HG02759 (cell line): Measurements from ENCODE around the gene SNCAIP.
A peak's percentile ranks its signal among the peaks of the same experiment; 100 is the strongest.

ENCODE experiments used
- ATAC-seq: cut with Tn5 transposase; IDR thresholded peaks from one replicate; pipeline ENCODE4 v1.9.1; 2021; ENCODE audit warnings: mild to moderate bottlenecking, moderate library complexity; ENCODE audit not compliant: unreplicated experiment

Gene SNCAIP

DNA sequence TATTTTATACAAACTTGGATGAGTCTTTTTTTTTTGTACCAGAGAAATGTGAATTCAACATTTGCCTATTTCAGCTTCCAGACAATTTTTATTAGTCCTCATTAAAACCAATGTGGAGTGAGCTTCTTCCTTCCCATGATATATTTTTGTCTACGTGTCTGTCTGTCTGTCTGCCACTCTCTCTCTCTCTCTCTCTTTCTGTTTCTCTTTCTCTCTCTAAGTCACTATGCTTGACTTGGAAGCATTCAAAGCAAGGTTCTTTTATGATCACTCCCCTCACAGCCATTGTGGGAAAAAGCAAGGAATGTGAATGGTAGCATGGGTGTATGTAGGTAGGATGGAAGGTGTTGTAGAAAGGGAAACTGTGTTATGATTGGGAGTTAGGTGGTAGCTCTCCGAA, 80.2 kb downstream of the SNCAIP start:
- ATAC-seq, result no peak

DNA sequence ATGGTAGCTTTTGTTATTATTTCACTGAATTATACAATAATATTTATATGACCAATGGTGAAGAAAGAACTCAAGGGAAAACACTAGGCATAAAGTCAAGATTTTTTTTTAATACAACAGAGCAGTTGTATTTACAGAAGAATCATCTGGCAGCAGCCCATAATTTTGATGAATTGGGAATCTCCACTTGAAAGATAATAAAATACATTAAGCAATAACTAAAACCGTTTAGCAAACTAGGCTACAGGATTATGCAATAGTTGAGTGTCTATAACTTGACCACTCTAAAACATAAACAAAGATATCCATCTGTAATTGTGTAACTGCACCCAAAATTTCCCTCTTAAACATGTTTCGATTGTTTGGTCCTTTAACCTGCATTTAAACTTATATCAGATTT, 80.8 kb downstream of the SNCAIP start:
- ATAC-seq, result no peak

DNA sequence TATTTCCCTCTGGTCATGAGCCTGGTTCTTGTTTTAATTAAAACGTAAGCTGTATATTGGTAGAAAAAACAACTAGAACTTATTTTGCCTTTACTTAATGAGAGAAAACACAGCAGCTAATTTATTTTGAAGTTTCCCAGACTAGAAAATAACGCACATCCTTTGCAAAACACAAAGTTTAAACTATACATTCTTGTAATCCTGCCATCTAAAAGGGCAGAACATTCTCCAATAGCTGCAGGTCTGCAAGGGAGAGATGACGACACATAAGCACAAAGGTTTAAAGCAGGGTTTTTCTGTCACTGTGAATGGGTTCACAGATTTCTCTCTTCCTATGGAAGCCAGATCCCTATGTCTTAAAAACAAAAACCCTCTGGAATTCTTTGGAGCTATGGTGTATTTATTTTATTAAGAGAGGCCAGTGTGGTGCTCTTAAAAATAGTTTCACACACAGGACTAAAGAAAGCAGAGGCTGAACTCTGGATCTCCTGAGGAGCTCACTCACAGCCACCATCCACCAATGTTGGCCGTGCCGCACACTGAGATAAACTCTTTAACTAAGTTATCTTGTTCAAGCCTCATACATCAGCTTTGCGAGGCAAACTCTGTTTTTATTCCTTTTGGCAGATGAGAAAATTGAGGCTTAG, 82.4 kb downstream of the SNCAIP start:
- ATAC-seq, result no peak

DNA sequence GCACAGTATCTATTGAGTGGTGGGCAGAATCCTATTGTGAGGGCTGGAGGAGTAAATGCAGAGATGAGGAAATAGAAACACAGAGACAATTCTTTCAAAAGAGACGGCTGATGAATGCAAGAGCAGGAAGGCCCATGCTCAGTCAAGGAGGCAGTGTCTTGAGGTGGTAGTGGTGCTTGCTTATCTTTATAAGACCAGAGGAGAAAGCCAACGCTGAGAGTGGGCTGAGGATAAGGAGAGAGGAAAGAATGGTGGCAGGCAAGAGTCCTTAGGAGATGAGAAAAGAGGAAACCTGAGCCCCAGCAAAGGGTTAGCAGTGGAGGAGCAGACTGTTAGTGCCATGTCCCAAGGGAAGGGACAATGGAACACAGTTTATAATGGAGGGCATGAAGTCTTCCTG, 86.0 kb downstream of the SNCAIP start:
- no peak for ATAC-seq

DNA sequence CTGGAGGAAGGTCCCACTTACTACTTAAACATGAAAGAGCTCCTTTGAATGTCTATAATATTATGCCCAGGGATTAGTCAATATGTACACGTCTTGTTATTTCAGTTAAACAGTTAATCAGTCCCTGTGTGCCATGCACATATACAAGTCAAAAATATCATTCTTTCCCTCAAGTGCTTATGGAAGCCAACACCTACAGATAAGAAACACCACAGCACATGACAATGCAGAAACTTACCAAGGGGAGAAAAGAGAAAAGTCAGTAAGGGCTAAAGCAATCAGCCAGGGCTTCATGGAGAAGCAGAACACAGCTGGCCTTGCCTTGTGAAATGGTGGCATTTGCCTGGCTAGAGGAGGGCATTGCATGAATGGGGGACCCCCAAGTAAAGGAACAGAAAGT, 88.3 kb downstream of the SNCAIP start:
- ATAC-seq, result no peak

DNA sequence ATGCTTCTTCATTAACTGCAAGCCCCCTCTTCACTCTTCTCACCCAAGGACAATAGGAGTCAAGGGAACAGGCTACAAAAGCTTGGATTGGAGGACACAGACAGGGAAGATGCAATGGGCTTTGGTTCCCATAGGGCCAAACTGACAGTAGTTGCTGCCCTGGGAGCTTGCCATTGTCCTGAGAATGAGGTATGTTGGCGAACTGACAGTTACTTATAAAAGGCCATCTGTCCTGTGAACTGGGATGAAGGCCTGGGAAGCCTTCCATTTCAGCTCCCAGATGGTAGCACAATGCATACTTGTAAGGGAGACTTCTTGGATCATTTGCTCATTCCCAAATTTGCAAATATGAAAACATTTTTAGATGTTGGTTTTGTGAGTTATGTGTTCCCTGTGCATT, 88.9 kb downstream of the SNCAIP start:
- no peak for ATAC-seq

DNA sequence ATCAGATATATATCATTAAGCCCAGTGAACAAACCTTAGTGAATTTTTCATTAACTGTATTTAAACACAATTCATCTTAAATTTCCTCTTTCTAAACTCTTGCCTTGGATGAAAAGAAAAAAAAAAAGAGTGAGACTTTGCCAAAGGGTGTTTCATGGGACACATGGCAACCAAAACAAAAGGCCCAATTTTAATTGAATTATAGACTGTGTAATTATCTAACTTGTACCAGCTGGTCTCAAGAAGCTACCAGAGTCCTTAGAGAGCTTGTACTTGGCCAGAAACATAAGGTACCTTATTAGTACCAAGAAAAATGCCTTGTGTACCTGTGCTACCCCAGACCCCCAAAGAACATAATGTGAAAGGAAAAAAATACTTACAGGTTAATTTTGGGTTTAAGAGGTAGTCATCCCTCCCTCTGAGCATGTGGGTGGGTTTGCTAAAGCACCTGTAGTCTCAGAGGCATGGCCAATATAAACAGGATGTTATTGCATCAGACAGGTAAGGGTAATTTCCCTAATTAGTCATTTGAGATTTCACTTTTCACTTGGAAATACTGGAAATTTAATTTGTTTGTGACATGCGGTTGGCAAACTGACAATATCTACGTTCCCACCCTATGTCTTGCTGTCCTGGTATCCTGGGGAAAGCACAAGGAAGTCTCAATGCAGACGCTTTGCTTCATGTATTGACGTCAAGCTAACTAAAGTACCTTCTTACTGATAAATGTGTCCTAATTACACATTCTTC, 90.1 kb downstream of the SNCAIP start:
- ATAC-seq, result no peak

DNA sequence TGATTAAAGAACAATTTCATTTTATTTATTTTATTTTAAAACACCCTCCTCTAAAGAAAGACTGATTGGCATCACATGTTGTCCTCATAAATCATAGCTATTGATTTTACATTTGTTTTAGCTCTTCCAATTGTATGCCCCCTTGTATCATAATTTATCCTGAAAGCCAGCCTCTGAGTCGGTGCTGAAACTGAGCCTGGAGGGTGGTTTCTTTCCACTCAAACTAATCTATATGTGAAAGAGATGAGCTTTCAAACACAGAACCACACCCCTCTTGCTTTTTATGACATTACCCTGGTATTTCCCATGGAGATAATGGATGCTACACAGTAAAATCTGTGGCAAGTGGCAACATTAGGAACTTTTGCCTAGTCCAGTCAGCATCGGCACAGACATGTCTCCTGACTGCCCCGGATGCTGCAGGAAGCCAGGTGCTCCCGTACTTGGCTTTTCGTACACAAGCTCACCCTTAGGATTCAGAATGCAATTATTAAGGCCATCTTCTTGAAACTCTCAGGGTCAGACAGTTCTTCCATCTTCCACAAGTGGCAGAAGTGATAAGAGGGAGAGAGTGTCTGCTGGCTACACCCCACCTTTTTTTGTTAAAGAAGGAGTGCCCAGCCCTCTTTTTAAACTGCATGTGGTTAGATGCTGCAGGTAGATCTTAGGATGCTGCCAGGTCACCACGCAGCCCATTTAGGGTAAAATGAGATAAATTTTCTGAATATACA, 91.1 kb downstream of the SNCAIP start:
- ATAC-seq, result no peak

DNA sequence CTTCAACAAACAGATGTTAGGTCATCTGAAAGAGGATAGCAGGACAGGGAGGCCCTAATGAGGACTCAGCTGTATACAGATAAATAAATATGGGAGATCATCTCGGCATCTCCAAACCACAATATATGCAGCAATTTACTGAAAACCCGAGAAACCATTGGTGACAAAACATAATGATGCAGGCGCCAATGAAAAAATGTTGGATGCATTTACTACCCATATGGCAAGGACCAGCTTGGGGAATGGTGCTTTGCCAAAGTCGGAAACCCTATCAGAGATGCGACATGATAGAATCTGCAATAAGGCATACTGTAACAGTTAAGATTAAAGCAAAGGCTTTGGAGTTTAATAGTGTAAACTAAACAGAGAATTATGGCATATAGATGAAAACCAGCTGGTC, 92.0 kb downstream of the SNCAIP start:
- no peak for ATAC-seq

DNA sequence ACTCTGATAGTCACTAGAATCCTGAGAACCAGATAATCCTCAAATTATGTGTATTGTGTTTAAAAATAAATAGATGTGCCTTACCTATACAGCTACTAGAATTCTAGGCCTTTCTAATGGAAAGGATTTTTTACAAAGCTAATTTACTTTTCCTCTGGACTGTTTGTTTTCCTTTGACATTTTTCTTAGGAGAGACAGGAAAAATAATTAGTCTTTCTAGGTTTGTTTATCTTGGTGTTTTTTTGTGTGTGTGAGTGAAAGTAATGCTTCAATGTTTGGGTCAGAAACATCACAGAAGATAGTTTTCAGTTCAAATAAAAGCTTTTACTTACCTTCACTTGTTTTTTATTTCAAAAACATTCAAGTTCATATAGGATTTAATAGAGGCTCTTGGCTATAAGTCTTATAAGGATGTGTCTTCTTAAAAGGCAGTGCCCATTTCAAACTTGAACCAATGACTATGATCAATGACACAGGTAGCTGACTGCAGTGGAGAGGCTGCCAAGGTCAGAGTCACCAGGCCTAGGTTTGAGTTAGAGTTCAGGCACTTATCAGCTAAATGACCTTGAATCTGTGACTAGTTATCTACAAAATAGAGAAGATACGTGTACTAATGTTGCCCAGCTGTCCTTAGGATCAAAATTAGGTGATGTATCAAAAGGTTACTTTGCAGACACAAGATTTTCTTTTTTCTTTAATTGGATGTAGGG, 92.8 kb downstream of the SNCAIP start:
- no peak for ATAC-seq

DNA sequence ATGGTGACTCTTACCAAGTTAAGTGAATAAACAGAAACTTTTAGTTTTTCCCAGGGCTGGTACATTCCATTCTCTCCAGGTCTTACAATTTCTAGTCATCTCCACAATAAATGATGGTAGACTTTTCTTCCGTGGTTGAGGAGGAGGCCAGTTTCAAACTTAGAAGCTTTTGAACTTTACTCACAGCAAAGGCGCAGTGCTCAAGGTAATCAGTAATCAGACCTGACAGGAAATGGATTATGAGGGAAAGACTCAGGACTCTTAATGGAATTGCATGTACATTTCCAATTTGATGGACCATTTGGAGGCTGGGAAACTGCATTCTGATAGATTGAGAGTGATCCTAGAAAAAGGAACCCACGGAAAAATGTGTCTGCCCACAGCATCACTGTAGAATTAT, 93.7 kb downstream of the SNCAIP start:
- ATAC-seq, result no peak

DNA sequence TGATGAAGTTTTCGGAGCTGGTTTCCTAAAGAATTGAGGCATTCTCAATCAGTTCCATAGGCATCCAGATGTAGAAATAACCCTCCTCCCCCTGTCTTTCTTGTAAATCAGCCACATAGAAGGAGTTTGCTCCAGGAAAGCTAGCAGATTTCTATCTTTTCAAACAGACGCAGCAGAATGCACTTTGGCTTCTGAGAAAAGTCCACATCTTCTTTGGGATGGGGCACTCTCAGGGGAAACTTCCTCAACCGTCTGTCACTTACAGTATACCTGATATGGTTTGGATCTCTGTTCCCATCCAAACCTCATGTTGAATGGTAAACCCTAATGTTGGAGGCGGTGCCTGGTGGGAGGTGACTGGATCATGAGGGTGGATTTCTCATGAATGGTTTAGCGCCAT, 94.1 kb downstream of the SNCAIP start:
- ATAC-seq, result no peak

DNA sequence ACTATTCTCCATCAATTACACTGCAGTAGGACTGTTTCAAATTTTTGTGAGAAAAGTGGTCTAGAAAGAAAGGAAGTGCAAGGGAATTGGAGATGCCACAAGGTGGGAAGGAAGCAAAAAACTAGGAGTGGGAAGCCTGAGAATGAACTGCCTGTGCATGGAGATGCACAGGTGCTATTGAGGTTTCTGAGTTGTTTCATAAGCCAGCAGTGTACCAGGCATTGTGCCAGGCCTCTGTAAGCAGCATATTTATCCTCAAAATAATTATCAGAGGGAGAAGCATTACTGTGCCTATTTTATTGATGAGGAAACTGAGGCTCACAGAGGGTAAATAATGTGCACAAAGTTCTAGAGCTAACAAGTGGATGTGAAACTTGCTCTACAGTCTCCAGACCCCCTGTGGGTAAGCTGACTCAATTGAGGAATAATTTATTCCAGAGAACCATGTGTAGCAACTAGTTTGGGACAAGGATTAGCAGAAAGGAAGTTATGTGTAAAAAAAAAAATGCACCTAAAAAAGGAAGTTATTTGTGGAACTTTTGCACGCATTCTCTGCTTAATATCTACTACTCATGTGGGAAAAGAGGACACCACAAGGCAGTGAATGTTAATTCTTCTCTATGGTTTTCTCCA, 96.7 kb downstream of the SNCAIP start:
- ATAC-seq, result no peak

DNA sequence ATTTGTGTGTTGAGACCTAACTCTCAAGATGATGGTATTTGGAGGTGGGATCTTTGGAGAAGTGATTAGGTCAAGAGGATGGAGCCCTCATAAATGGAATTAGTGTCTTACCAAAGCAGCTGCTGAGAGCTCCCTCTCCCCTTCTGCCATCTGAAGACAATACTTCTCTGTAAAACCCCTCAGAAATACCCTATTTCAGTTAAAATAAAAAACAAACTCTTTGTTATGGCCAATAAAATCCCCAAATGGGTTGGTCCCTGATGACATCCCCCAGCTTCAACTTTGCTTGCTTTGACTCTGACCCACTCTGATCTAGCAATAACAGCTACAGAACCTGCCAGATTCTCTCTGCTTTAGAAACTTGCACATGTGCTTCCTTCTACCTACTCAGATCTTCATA, 100.9 kb downstream of the SNCAIP start:
- peak; percentile 39 for ATAC-seq

DNA sequence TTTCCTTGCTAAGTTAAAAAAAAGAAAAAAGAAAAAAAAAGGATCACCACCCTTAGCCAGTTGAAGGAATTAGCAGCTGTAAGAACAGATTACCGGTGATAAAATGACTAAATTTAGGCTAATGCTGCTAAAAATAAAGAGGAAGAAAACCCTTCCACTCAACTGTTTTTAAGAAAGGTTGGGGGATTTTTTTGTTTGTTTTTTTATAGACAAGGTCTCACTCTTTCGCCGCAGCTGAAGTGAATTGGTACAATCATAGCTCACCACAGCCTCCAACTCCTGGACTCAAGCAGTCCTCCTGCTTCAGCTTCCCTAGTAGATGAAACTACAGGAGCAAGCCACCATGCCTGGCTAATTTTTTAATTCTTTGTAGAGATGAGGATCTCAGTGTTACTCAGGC, 101.7 kb downstream of the SNCAIP start:
- peak; percentile 32 for ATAC-seq

DNA sequence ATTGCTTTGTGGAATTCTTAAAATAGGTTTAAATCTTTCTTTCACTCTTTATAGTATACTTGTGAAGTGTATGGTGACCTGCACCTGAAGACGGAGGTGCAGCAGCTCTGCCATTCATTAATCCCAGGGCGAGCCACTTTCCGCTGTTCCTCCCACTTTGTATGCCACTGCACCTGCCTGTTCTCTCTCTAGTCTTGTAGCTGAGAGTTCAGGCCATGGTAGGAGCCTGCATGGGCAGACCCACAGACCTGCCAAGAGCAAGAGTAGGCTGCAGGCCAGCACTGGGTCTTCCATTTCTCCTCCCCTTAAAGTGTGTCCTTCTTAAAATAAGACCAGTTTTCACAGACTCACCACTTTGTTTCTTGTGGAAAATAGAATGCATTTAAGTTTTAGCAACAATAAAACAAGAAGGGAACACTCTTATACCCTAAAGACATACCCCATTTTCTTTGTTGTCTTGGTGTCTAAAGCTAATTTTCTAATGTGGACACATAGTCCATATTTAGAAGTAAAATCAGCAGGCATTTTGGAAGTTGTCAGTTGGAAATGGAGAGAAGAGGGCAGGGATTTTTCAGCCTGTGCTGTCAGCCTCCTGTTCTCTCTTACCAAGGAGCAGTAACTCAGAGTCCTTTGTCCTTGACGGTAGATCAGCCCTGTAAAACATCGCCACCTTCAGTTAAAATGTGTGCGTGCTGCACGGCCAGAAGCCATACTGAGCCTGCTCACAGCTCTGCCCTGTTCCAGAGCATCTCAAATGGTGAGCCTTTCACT, 103.2 kb downstream of the SNCAIP start:
- ATAC-seq, result peak; percentile 81

DNA sequence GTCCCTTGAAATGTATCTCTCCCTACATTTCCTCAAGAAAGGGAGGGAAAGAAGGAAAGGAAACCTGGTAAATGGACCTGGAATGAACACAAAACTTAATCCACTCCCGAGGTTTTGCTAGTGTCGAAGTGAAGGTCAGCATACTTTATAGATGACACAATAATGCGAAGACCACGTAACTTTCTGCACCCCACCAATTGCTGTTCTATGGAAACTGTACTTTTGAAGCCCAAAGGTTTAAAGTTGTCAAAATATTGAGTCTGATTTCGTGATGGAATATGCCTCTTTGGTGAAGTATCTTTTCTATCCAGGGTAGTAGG, 103.7 kb downstream of the SNCAIP start:
- no peak for ATAC-seq

DNA sequence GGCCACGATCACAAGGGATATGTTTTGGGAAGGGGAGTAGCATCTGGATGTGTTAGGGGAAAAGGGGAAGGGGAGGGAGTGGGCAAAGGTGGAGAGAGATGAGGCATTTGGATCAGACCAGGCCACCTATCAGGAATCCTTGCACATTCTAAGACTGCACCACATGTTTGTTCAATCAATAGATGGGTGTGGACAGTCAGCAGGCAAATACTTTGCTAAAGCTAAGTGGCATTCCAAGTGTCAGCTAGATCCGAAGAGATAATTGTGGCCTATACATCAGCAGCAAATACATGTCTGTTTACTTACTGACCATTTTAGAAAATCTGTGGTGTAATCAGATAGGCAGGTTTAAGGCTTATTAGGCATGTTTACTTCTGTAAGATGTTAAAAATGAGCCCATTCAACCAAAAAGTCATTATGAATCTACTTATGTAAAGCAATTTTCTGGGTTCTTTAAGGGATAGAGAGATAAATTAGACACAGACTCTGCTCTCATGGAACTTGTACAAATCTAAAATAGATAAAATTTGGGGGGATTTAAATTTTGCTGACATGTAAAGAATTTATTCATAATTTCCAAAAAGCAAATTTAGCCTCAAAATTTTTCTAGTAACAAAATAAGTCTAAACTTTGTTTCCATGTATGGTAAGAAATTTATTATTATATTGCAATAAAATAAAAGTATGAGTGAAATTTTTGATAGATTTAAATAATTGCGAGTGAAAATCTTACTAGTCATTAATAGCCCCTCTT, 107.3 kb downstream of the SNCAIP start:
- ATAC-seq, result no peak

DNA sequence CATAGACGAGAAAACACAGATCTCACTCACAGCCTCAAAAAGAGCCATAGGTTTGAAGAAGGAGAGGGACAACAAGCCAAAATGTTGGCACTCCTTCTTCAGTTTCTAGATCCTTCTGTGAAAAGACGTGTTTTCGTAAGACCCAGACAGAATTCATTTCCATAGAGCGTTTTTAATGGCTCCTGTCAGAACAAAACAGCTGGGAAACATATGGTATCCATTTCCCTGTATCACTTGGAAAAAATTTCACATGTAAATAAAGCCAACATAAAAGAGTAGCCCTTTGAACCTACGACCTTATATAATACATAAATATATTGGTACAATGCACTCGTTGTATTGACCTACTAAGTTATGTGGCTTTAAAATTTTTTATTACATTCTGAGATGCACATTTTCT, 108.1 kb downstream of the SNCAIP start:
- no peak for ATAC-seq
